Erythroblast (primary cell): Measurements from ENCODE around the gene TWNK.
"Not testable (repeated sequence)": the region's sequence is repeated elsewhere in the genome, so short reads cannot be mapped to it uniquely, and the experiment has no call there.

Experiments
- DNase-seq, 2 experiments: peaks; one replicate each; lab custom pipeline; 2025; lab: John Stamatoyannopoulos, UW
- GATA1 ChIP-seq: IDR thresholded peaks from 2 replicates; pipeline ENCODE4 v1.6.1; 2011; ENCODE audit warnings: low read depth, mild to moderate bottlenecking, control low read depth, low read length, moderate library complexity
- POLR2A ChIP-seq: IDR thresholded peaks from 2 replicates; pipeline ENCODE4 v1.6.1; 2011; ENCODE audit warnings: mild to moderate bottlenecking, low read length

The TWNK gene

DNA sequence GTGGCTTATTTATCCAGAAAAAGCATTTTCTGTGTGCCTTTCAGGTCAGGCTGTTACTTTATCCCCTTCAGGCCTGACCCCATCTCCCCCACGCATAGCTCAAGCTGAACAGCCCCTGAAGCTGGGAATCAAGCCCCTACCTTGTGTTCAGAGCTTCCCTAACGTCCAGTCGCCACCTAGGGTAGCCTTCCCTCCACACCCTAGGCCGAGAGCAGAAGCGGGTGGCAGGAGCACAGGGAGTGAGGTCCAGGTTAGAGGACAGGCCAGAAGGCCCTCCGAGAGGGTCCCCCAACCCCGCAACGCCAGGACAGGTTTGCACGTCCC, 18.5 kb upstream of the TWNK start:
- DNase-seq, result no peak
- TF ChIP-seq POLR2A (no peak), GATA1 (no peak)

DNA sequence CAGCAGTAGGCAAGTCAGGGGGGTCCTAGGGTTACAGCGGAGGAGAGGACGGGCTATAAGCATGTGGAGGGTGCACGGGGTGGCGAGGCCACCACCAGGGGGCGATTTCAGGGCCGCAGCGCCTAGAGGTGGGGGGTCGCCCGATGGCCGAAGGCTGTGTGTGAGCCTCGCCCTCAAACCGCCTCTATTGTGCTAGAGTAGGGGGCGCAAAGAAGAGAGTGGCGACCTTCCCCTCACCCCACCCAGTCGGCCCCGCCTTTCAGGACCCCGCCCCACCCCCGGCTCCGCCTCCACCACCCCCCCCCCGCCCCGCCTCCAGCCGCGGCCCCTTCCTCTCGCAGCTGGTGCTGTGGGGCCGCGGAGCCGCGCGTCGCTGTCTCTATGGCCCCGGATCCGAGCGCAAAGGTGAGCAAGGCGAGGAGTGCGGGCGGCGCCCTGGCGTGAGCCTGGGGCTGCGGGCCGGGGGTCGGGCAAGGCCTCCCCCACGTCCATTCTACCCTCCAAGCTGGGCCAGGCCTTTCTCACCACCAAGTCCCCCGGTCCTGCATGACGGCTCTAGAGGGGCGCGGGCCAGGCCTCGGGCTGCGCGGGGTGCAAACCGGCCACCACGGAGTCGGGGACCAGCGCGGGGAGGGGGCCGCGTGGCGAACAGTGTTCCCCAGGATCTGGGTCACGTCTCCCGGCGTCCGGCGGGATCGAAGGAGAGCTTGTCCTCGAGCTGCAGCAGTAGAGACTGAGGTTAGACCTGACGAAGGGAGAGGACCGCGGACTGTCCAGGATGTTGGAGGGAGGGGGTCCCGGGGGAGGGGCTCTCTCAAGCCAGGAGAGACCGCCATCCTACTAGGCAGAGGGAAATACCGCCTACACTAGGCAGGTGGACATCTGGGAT, 17.9 kb upstream of the TWNK start, which contains the start of gene SEMA4G:
TSS of gene SEMA4G (plus strand) at position 318 of the 889 bp plus-strand sequence. CDS start 3,409 bp downstream, outside the sequence.
- TF ChIP-seq POLR2A (no peak), GATA1 (no peak)
- peak; percentile 58 to 65 for DNase-seq

DNA sequence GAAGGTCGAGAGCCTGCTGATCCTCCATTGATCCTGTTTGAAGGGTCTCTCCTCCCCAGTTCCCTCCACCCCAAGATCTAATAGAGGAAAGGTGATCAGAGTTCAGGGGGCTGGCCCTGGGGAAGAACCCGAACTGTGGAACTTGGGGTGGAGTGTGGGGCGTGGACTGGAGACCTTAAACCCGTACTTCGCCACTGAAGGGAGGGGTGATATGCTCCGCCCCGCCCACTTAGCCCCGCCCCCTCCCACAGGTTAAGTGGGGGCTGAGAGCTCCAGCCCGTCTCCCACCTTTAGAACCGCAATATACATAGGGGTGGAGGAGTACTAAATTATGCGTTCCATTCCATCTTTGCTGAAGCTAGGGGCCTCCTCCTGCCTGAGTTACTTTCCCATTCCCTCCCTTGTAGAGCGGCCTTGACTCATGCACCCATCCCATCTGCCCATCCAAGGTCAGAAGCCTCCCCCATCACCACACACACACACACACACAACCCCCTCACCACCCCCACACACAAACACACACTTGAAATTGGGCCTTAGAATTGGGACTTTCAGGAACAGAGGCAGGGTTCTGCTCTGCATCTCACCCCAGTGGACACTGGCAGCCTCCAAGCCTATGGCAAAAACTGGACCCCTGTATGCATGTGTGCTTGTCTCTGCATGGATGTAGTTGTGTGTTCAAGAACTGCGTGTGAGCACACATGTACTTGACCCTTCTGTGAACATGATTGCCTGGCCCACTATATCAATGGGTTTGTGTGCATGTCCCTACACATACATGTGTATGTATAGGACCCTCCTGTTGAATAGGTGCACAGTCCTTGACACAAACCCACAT, 17.0 kb upstream of the TWNK start:
- no peak for TF ChIP-seq POLR2A
- TF ChIP-seq GATA1, result no peak
- DNase-seq, result peak; percentile 24 to 39

DNA sequence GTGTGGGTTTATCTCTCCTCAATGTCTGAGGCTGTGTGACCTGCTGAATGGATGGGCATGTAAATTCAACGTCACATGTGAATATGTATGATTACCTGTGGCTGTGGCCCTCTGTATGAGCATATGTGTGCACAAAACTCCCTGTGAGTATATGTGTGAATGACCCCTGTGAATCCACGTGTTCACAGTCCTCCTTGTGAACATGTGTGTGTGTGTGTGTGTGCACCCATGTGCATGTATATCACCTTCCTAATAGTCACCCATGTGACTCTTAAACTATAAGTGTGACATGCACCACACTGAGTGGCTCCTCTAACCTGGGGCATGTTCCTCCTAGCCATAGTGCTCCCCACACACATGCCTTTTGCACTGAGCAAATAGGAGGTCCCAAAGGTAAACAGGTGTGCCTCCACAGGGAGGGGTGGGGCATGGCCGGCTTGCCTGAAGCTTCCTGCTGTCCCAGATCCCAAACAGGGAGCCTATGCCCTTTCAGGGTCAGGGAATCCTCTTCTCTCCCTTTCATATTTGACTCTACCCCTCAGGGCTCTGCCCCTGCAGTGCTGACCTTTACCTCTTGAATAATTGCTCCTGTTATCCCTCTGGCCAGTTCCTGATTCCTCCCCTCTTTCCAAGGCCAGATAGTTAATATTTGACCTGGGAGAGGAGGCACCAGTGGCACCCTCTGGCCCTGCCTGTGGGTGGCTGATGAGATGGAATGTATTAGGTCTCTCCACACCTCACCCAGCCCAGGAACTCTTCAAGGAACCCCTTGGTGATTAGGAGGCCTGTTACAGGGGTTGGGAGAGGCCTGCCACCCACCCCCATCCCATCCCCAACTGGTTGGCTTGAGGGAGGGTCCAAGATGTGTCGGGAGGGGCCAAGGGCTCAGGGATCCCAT, 16.2 kb upstream of the TWNK start:
- no peak for DNase-seq
- TF ChIP-seq POLR2A, result no peak
- TF ChIP-seq GATA1, result no peak

DNA sequence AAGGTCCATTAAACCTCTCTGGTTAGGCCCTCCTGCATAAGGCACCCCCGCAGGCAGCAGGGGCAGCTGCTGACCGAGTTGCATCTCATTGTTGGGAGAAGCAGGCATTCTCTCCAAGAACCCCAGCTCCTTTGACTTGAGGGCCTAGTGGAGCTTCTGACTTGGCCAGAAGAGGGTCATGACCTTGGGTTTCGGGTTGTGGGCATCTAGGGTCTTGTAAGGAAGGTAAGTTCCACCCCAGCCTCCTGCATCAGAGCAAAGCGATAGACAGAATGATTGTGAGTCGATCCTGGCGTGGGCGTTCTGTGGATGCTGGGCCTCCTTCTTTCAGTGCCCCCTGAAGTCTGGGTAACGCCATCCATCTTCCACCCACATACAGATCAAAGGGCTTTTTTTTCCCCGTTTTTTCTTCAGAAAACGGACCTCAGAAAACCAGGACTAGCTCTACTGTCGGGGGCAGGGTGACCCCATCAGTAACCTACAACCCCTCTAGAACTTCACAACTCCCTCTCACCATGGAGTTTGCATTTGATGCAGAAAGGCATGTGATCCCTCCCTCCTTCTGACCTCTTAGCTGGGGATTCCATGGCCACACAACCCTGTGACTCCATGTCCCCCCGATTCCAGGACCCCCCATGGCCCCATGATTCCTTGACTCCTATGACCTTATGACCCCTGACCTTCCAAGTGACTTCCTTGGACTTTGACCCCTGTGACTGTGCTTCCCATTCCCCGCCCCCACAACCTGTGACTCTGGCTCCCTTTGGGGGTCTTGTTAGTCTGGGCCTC, 15.0 kb upstream of the TWNK start:
- TF ChIP-seq GATA1 (no peak), POLR2A (no peak)
- no peak for DNase-seq

DNA sequence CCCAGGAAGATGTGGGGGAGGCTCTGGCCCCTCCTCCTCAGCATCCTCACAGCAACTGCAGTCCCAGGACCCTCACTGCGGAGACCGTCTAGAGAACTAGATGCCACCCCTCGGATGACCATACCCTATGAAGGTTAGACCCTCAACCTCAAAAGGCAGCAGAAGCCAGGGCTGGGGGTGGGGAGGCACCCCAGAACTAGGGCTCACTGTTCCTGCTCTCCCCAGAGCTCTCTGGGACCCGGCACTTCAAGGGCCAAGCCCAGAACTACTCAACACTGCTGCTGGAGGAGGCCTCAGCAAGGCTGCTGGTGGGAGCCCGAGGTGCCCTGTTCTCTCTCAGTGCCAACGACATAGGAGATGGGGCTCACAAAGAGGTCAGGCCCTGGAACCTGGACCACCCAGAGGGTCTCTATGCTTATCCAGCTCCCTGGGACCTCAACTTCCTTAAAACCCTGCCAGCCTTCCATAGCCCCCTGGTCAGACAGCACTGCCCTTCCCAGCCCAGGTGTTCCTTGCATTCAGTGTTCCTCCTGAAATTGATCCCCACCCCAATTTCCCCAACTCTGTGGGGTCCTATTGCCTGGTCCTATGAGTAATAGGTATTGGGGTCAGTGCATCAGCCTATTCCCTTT, 14.3 kb upstream of the TWNK start:
- TF ChIP-seq POLR2A (no peak), GATA1 (no peak)
- DNase-seq, result no peak

DNA sequence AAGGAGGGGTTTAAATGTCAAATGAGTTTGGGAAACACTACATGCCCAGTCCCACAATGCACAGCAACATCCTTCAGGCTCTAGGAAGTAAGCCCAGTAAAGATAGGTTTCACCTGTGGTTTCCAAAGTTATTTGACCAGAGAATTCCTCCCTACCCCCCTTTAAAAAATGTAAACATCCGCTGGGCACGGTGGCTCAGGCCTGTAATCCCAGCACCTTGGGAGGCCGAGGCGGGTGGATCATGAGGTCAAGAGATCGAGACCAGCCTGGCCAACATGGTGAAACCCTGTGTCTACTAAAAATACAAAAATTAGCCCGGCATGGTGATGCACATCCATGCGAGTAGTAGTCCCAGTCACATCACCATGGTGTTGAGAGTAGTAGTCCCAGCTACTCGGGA, 11.9 kb upstream of the TWNK start:
- not testable (repeated sequence) for DNase-seq

DNA sequence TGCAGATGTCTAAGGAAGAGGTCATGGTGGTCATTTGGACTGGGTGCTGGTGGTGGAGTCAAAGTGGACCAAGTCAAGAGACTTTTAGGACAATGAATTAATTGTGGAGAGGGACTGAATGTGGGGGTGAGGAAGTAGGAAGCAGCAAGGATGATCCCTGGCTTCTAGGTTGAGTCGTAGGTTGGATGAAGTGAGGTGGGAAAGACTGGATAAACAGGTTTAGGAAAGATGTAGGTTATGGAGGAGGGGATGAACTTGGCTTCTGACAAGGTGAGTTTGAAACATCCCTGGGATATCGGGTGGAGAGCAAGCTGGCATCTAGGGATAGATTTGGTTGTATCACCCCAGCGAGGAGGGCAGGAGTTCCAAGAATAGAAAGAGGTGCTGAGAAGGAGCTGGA, 10.4 kb upstream of the TWNK start:
- no peak for DNase-seq

DNA sequence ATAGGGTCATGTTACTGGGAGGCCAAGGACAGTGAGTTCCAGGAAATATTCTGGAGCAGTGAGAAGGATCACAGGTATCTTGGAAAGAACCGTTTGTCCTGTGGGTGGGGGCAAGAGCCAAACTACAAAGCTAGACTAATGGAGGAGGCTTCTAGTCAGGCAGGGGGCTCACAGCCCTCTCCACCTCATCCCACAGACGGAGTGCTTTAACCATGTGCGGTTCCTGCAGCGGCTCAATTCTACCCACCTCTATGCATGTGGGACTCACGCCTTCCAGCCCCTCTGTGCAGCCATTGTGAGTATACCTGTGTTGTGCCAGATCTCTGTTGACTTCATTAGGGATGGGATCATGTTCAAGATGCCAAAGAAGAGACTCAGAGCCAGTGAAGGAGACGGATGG, 9.9 kb upstream of the TWNK start:
- no peak for TF ChIP-seq POLR2A
- TF ChIP-seq GATA1, result no peak
- no peak for DNase-seq

More for the DNA sequence above, 10.4 kb upstream of the TWNK start:
- no peak for TF ChIP-seq POLR2A
- no peak for TF ChIP-seq GATA1

DNA sequence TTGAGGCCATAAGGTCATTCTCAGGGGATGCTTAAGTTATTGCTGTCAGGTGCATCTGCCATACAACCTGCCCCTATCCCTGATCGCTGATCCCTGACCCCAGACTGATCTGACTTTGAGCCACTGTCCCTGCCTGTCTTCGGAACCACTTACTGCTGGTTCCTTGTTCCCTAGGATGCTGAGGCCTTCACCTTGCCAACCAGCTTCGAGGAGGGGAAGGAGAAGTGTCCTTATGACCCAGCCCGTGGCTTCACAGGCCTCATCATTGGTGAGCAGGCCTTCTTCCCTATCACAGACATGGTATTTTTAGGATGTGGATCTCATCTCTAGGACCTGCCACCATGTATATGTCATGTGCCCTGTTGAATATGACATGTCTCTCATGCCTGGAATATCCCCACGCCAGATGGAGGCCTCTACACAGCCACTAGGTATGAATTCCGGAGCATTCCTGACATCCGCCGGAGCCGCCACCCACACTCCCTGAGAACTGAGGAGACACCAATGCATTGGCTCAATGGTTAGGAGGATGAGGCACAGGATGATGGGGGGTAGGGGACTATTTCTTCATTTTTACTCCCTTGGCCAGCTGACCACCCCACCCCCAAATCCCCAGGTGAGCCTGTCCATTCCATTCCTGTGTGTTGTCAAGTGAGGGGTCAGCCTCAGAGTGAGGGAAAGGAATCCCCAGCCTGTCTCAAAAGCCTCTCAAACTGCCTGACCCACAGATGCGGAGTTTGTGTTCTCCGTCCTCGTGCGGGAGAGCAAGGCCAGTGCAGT, 9.0 kb upstream of the TWNK start:
- no peak for DNase-seq
- TF ChIP-seq POLR2A (no peak), GATA1 (no peak)

DNA sequence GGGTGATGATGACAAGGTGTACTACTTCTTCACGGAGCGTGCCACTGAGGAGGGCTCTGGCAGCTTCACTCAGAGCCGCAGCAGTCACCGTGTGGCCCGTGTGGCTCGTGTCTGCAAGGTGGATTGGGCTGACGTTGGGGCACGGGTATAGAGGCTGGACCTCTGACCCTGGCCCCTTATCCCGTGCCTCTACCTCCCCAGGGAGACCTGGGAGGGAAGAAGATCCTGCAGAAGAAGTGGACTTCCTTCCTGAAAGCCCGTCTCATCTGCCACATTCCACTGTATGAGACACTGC, 8.5 kb upstream of the TWNK start:
- DNase-seq, result no peak
- no peak for TF ChIP-seq GATA1
- no peak for TF ChIP-seq POLR2A

DNA sequence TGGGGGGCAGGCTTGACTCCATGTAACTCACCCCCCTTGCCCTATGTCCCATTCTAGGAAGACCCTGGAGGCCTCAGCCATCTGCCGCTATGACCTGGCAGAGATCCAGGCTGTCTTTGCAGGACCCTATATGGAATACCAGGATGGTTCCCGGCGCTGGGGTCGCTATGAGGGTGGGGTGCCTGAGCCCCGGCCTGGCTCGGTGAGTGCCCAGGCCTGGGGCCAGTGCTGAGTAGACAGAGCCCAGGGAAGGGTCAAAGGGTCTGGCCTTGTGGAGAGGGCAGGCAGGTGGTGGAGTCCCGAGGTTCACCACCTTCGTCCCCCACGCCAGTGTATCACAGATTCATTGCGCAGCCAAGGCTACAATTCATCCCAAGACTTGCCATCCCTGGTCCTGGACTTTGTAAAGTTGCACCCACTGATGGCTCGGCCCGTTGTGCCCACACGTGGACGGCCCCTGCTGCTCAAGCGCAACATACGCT, 7.5 kb upstream of the TWNK start:
- DNase-seq, result no peak
- no peak for TF ChIP-seq POLR2A
- TF ChIP-seq GATA1, result no peak
